NT2/D1 (cell line): ENCODE data around the gene COX7A1.
A peak's percentile ranks its signal among the peaks of the same experiment; 100 is the strongest.

Experiments used
- DNase-seq: peaks from one replicate; pipeline ENCODE4 v3.0.0-alpha.2; 2011; ENCODE audit warnings: low read depth, low spot score
- H3K27me3 ChIP-seq: 2 replicates; pipeline ENCODE4 v1.6.0; 2011; ENCODE audit warnings: mild to moderate bottlenecking; ENCODE audit not compliant: insufficient read length, insufficient read depth
- H3K36me3 ChIP-seq: 2 replicates; pipeline ENCODE4 v1.6.1; 2011; ENCODE audit warnings: mild to moderate bottlenecking, low read length, mixed read lengths; ENCODE audit not compliant: insufficient read depth, insufficient read length
- H3K4me1 ChIP-seq: 2 replicates; pipeline ENCODE4 v1.5.1; 2011; ENCODE audit not compliant: insufficient read depth, insufficient read length
- H3K4me3 ChIP-seq: 2 replicates; pipeline ENCODE4 v1.5.1; 2011; ENCODE audit warnings: low read depth; ENCODE audit not compliant: insufficient read length
- H3K9ac ChIP-seq: 2 replicates; pipeline ENCODE4 v1.6.0; 2011; ENCODE audit warnings: low read depth; ENCODE audit not compliant: insufficient read length
- H3K9me3 ChIP-seq: 2 replicates; pipeline ENCODE4 v1.5.1; 2011; ENCODE audit warnings: mild to moderate bottlenecking, low read length; ENCODE audit not compliant: insufficient read depth
- SUZ12 ChIP-seq: IDR thresholded peaks from 2 replicates; pipeline ENCODE4 v1.6.1; 2011; ENCODE audit not compliant: insufficient read length, insufficient read depth; ENCODE audit errors: extremely low read depth
- YY1 ChIP-seq: IDR thresholded peaks from 2 replicates; pipeline ENCODE4 v1.6.1; 2011; ENCODE audit not compliant: insufficient read length, insufficient read depth
- ZNF274 ChIP-seq: IDR thresholded peaks from 2 replicates; pipeline ENCODE4 v1.6.1; 2011; ENCODE audit warnings: mild to moderate bottlenecking, low read depth, low read length

The COX7A1 gene

DNA sequence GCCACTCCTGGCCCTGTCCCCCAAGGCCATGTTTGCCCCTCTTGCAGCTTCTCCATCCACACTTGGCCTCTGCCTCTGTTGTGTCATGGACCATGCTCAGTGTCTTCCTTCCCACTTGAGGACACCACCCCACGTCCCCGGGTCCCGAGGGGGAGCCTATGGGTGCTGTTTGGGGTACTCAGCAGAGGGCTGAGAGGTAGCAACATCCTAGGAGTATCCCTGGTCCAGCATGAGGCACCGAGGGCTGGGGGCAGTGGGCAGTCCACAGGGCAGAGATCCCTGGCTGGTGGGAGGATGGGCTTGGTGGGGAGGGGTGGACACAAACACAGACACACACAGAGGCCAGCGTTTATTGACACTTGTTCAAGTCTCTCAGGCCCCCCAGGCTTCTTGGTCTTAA lies 1.7 kb downstream of the COX7A1 start:
- Histone ChIP-seq H3K9ac (no peak overlapping the region), H3K4me3 (no peak overlapping the region), H3K27me3 (no peaks in the 10 kb centered on the region), H3K36me3 (peaks cover 56% of the 10 kb centered on the region), H3K4me1 (peaks cover 9% of the 10 kb centered on the region), H3K9me3 (no peaks in the 10 kb centered on the region)
- DNase-seq: no peak
- TF ChIP-seq ZNF274 (no peak), SUZ12 (no peak), YY1 (no peak)

DNA sequence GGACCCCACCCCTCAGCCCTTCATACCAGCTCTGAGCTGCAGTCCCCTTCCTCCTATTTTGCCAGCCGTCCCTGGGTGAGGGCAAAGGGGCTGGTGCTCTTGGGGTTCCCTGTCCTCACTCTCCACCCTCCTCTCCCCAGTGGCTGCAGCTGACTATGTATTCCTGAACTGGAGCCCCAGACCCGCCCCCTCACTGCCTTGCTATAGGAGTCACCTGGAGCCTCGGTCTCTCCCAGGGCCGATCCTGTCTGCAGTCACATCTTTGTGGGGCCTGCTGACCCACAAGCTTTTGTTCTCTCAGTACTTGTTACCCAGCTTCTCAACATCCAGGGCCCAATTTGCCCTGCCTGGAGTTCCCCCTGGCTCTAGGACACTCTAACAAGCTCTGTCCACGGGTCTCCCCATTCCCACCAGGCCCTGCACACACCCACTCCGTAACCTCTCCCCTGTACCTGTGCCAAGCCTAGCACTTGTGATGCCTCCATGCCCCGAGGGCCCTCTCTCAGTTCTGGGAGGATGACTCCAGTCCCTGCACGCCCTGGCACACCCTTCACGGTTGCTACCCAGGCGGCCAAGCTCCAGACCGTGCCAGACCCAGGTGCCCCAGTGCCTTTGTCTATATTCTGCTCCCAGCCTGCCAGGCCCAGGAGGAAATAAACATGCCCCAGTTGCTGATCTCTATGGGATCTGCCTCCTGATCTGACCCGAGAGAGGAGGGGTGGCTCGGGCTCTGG lies 2.4 kb downstream of the COX7A1 start:
- Histone ChIP-seq H3K9me3 (no peaks in the 10 kb centered on the region), H3K9ac (no peak overlapping the region), H3K27me3 (no peaks in the 10 kb centered on the region), H3K4me1 (peaks cover 9% of the 10 kb centered on the region), H3K36me3 (peaks cover 63% of the 10 kb centered on the region), H3K4me3 (no peak overlapping the region)
- TF ChIP-seq SUZ12 (no peak), ZNF274 (no peak), YY1 (no peak)
- no peak for DNase-seq

DNA sequence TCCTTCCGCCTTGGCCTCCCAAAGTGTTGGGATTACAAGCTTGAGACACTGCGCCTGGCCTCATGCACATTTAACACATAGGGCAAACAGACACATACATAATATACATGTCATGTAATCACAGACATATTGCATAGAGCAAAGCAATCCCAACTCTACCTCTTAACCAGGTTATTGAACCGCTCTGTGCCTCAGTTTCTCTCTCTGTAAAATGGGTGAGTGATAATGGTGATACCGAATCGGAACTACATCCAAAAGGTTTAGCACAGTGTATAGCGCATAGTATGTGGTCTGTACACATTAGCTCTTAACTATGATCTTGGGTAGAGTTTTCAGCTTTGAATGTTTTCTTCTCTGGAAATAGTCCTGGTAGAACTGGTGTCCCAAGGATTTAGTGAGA lies 7.6 kb downstream of the COX7A1 start:
- Histone ChIP-seq H3K9me3 (no peaks in the 10 kb centered on the region), H3K36me3 (peaks cover 68% of the 10 kb centered on the region), H3K27me3 (no peaks in the 10 kb centered on the region), H3K9ac (no peak overlapping the region), H3K4me1 (peaks cover 2% of the 10 kb centered on the region), H3K4me3 (no peak overlapping the region)
- no peak for DNase-seq
- TF ChIP-seq YY1: no peak
- TF ChIP-seq SUZ12: no peak
- no peak for TF ChIP-seq ZNF274

DNA sequence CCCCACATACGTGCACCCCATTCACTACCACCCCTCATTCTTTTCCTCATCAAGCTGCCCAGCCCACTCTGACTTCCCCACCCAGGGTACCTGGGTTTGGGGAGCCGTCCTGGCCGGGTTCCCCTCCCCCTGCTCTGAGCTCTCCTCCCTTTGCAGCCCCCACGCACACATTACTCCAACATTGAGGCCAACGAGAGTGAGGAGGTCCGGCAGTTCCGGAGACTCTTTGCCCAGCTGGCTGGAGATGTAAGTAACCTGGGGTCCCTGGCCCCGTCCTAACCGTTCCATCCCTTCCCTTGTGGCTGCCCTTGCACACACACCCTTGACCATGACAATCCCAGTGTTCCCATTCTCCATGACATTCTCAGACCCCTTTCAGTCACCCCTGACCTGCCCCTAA lies 9.8 kb downstream of the COX7A1 start:
- Histone ChIP-seq H3K27me3 (no peaks in the 10 kb centered on the region), H3K4me3 (no peak overlapping the region), H3K9me3 (no peaks in the 10 kb centered on the region), H3K9ac (no peak overlapping the region), H3K36me3 (peaks cover 53% of the 10 kb centered on the region), H3K4me1 (no peaks in the 10 kb centered on the region)
- TF ChIP-seq ZNF274: no peak
- no peak for TF ChIP-seq YY1
- TF ChIP-seq SUZ12: no peak
- DNase-seq: no peak

DNA sequence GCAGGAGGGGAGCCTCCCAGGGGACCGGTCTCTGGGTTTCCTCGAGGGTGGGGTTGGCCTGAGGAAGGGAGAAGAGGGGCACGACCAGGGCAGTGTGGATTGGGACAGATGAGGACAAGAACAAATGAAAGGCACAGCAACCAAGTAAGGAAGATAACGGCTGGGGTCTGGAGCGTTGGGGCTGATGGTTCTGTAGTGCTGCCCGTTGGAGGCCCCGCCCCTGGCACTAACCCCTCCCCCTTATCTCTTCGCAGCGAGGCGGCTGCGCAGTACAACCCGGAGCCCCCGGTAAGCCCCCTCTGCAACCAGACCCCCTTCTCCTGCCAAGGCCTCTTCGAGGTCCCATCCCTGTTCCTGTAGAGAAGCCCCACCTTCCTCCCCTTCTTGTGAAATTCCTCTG lies 10.2 kb downstream of the COX7A1 start:
- H3K36me3 ChIP-seq: peaks cover 50% of the 10 kb centered on the region
- no peak overlapping the region for H3K4me3 ChIP-seq
- H3K9ac ChIP-seq: no peak overlapping the region
- H3K4me1 ChIP-seq: peaks cover under 1% of the 10 kb centered on the region
- TF ChIP-seq SUZ12 (no peak), YY1 (no peak), ZNF274 (no peak)
- no peak for DNase-seq
- H3K27me3 ChIP-seq: no peaks in the 10 kb centered on the region
- no peaks in the 10 kb centered on the region for H3K9me3 ChIP-seq

DNA sequence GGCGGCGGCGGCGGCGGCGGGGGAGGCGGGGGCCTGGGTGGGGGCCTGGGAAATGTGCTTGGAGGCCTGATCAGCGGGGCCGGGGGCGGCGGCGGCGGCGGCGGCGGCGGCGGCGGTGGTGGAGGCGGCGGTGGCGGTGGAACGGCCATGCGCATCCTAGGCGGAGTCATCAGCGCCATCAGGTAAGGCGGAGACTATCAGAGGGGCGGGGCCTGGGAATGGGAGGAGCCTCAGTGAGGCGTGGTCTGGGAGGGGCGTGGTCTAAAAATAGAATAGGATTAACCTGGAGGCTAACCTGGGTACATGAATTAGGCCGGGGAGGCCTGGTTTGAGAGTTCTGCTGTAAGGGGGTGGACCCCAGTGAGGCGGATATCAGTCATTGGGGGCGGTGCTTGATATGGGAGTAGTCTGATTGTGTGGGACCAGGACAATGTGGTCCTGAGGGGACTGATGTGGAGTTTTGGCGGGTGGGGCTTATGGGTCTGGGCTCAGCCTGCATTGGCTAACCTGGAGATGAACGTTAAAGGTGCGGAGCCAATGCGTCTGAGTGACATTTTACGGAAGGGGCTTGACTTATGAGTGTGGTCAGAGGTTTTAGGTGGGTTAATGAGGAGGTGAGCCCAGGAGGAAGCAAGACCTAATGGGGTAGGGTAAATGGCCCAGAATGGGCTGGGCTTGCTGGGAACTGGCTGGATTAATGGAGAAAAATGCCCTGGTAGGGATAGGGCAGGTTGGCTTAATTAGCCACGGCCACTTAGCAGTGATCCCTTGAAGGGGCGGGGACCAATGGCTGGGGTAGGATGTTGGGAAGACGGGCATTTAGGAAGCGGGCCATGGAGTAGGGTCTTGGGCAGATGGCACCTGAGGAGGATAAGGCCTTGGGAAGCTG lies 11.0 kb downstream of the COX7A1 start:
- Histone ChIP-seq H3K9me3 (no peaks in the 10 kb centered on the region), H3K9ac (peak overlapping the region; percentile 26), H3K4me3 (peak overlapping the region; percentile 77), H3K36me3 (peaks cover 42% of the 10 kb centered on the region), H3K4me1 (peaks cover 4% of the 10 kb centered on the region), H3K27me3 (no peaks in the 10 kb centered on the region)
- DNase-seq: peak; percentile 64
- TF ChIP-seq SUZ12 (no peak), YY1 (no peak), ZNF274 (no peak)
